ENCODE results near the gene TRIM3.

TRIM3 gene

GRCh38 chr11:6410695-6411430 is 62.9 kb downstream of the TRIM3 start:
- no peaks in the 10 kb centered on the region for H3K27me3 ChIP-seq (ENCODE audit: insufficient read depth, low read depth, severe bottlenecking)
- no peak for TF ChIP-seq CTCF (IDR thresholded peaks at IDR 0.05; ENCODE audit: low read depth, low read length)
- no peaks in the 10 kb centered on the region for H3K9me3 ChIP-seq (ENCODE audit: severe bottlenecking)
- DNase-seq = no peak
- H3K27ac ChIP-seq = no peak overlapping the region
- H3K36me3 ChIP-seq = peaks cover 6% of the 10 kb centered on the region; the same call in 1 of the 2 replicates
- no peak overlapping the region for H3K4me3 ChIP-seq (ENCODE audit: low read depth, low read length)

GRCh38 chr11:6406370-6406769 is 67.4 kb downstream of the TRIM3 start:
- DNase-seq = no peak
- no peak for TF ChIP-seq CTCF (IDR thresholded peaks at IDR 0.05; ENCODE audit: low read depth, low read length)
- Histone ChIP-seq H3K27ac (no peak overlapping the region), H3K4me3 (ENCODE audit: low read depth, low read length) (no peak overlapping the region), H3K36me3 (peaks cover 5% of the 10 kb centered on the region), H3K27me3 (ENCODE audit: insufficient read depth, low read depth, severe bottlenecking) (no peaks in the 10 kb centered on the region), H3K9me3 (ENCODE audit: severe bottlenecking) (no peaks in the 10 kb centered on the region)

- Histone ChIP-seq H3K27ac (no peak overlapping the region), H3K9me3 (ENCODE audit: severe bottlenecking) (no peaks in the 10 kb centered on the region), H3K36me3 (peaks cover 8% of the 10 kb centered on the region), H3K27me3 (ENCODE audit: insufficient read depth, low read depth, severe bottlenecking) (no peaks in the 10 kb centered on the region), H3K4me3 (ENCODE audit: low read depth, low read length) (no peak overlapping the region)
- TF ChIP-seq CTCF (IDR thresholded peaks at IDR 0.05; ENCODE audit: low read depth, low read length) = no peak
- DNase-seq = no peak
Measured at GRCh38 chr11:6405846-6406245, 67.9 kb downstream of the TRIM3 start.

GRCh38 chr11:6405052-6405667 is 68.6 kb downstream of the TRIM3 start:
- no peak for DNase-seq
- Histone ChIP-seq H3K36me3 (peaks cover 9% of the 10 kb centered on the region), H3K27ac (no peak overlapping the region), H3K4me3 (ENCODE audit: low read depth, low read length) (no peak overlapping the region), H3K27me3 (ENCODE audit: insufficient read depth, low read depth, severe bottlenecking) (no peaks in the 10 kb centered on the region), H3K9me3 (ENCODE audit: severe bottlenecking) (no peaks in the 10 kb centered on the region)
- TF ChIP-seq CTCF (IDR thresholded peaks at IDR 0.05; ENCODE audit: low read depth, low read length) = no peak

GRCh38 chr11:6404342-6405051 is 69.2 kb downstream of the TRIM3 start:
- DNase-seq = no peak
- H3K27ac ChIP-seq = no peak overlapping the region
- TF ChIP-seq CTCF (IDR thresholded peaks at IDR 0.05; ENCODE audit: low read depth, low read length) = no peak
- no peaks in the 10 kb centered on the region for H3K27me3 ChIP-seq (ENCODE audit: insufficient read depth, low read depth, severe bottlenecking)
- H3K36me3 ChIP-seq = peaks cover 8% of the 10 kb centered on the region
- no peak overlapping the region for H3K4me3 ChIP-seq (ENCODE audit: low read depth, low read length)
- no peaks in the 10 kb centered on the region for H3K9me3 ChIP-seq (ENCODE audit: severe bottlenecking)

Measured in WERI-Rb-1 (cell line).